Measurements from ENCODE around the gene AADAC.
"Not testable (repeated sequence)": the region's sequence is repeated elsewhere in the genome, so short reads cannot be mapped to it uniquely, and the experiment has no call there.

AADAC gene

DNA sequence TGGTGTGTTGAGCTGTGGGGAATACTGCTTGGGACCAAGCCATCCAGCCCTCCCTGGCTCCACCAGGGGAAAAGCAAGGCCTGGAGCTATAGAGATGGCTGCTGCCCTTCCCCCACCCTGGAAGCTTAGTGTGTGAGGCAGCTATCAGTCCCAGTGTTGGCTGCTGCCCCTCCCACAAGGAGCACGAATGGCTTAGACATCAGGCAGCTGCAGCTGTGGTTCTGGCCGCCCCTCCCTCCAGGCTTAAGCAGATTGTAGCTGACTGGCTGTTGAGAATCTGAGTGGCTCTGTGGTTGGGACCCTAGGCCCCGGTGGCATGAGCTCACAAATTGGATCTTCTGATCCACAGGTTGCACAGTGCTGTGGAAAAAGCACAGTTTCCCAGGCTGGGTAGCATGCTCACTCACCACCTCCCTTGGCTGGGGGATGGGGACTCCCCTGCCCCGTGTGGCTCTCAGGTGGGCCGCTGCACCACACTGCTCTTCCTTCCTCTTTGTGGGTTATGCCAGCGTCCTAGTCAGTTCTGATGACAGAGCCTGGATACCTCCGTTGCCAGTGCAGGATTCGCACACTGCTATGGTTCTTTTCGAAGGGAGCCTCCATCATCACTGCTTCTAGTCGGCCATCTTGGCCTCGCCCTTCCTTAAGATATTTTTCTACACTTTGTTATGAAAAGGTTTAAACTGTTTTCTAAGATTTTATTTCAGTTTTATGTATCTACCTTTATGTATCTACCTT lies 38.3 kb downstream of the AADAC start:
- no peak for DNase-seq (ENCODE audit: low read depth in 1 of 2, low spot score in 1 of 2)

DNA sequence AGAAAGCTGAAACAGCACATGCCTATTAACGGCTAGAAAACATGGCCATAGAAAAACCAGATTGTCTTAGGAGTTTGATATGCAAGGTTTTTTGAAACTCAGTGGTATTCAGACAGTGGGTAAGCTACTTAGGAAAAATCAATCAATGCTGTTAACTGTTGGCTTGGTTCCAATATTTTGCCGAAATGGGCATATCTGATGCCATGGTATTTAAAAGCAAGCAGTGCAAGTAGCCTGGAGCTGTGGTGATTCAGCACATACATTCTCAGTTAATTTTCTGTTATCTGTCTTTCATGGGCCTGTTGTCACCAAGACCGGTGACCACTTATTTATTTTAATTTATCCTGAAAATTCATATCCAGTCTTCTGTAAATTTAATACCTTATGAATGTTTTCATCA lies 42.2 kb downstream of the AADAC start:
- DNase-seq (ENCODE audit: low read depth in 1 of 2, low spot score in 1 of 2), result no peak

DNA sequence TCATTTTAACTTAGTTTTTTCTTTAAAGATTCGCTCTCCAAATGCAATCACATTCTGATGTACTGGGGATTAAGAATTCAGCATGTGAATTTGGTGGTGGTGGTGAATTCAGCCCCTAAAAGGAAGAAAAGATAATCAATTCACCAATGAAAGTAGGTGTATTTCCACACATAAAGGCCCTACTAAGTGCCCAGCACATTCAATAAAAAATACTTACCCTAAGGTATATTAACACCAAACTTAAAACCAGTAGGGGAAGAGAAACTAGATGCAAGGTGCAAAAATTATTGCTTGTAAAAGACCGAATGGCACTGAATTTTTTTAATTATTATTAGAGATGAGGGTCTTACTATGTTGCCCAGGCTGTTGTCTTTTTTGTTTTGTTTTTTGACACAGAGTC lies 42.7 kb downstream of the AADAC start:
- DNase-seq (ENCODE audit: low read depth in 1 of 2, low spot score in 1 of 2), result no peak

DNA sequence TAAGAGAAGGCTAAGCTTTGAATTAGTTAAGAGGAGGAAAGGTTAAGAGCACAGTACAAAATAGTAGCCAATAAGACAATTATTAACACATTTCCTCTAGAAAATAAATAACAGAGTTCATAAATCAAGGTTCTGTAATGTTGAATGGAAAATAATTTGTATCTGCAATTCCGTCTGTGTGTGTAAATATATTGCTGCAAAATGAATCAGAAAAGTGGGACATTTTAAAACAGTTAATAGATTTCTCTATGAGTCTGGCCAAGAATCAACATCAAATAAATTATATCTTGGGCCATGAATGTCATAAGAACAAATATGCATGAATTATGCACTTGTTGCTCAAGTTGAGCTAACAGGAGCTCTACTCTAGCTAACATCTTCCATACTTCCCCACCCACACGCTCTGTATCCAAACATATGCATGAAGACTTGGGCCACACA lies 45.3 kb downstream of the AADAC start:
- DNase-seq (ENCODE audit: low read depth in 1 of 2, low spot score in 1 of 2), result no peak

DNA sequence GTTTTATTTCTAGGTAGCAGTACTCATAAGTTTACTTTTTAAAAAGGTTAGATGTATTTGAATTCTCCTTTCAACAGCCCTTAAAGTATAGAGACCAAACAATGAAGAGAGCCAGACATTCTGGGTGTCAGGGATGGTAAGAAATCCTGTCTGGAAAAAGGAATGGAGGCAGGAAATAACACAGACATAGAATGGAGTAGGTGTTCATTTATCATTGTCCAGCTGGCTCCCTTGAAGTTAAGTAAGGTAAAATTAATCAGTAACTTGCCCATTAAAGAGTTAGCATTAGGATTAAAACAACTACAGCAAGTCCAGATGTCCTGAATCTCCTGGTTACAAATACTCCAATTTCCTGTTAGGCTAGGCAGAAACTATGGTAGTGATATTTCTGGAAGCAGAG lies 46.0 kb downstream of the AADAC start:
- DNase-seq (ENCODE audit: low read depth in 1 of 2, low spot score in 1 of 2), result no peak

DNA sequence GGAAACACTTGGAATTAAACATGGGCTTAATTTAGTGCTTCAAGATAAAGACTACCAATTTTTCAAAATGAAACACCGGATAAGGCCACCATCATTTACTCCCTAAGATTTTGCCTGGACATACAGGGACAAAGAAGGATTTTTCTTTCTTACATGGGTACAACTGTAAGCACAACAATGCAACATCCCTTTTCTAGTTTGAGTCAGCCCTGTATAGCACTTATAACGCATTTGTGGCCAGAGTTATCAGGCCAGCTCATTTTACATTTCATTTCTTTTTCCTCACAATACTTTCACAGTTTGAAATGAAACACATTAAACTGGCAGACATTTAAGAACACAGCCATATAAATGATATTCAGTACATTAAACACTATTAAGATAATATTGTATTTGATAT lies 49.7 kb downstream of the AADAC start:
- DNase-seq (ENCODE audit: low read depth in 1 of 2, low spot score in 1 of 2), result no peak

DNA sequence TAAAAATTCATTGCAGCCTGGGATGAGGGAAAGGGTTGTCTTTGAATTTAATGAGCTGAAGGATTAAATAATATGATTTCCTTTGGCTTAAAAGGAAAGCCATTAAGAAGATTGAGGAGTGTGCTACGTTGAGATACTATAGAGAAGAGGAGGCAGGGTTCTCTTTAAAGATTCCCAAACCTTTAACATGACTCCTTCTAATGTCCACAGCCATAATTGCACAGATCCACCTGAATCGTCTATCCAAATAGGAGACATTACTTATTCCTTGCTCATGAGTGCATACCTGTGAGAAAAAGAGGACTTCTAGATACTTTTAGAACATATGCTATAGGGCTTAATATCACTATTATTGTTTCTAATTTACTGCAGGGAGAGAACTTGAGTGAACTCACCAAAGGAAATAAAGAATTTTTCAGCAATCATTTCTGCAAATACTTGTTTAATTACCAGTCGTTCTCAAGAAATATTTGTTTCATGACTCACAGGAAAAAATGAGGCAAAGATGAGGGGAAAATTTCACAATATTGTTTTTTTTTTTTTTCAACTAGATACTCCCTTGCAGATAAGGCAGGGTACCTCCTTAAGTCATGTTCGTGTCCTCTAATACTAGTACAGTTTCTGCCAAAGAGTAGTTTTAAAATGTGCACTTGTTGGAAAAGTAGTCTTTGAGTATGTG lies 50.6 kb downstream of the AADAC start:
- DNase-seq (ENCODE audit: low read depth in 1 of 2, low spot score in 1 of 2), result no peak

DNA sequence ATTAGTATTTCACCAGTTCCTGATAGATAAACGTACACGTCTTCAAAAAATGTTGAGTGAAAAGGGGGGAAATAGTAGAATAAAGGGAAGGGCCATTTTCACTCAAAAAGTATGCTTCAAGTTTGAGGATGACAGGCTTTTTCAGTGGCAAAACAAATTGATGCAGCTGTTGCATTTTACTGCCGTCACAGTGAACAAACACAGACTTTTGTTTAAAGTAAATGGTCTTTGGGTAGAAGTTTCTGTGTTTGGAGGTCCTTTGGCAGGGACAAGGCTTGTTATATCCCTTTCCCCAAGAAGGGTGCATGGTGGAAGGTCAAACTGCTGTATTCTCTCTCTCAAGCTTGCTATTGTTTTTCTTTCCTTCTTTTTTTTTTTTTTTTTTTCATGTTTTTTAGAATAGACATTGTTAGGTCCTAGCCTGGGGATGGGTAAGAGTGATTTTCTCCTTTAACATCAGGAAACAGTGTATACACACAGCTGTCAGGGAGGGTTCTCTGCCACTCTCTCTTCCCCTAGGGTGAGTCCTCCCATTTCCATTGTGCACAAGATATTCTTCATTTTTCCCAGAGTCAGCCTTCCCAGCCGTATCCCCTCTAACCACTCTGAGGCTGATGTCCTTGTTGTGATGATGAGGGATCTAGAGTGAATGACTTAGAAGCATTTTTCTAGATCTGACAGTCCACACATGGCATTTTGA lies 52.9 kb downstream of the AADAC start:
- DNase-seq (ENCODE audit: low read depth in 1 of 2, low spot score in 1 of 2), result no peak

DNA sequence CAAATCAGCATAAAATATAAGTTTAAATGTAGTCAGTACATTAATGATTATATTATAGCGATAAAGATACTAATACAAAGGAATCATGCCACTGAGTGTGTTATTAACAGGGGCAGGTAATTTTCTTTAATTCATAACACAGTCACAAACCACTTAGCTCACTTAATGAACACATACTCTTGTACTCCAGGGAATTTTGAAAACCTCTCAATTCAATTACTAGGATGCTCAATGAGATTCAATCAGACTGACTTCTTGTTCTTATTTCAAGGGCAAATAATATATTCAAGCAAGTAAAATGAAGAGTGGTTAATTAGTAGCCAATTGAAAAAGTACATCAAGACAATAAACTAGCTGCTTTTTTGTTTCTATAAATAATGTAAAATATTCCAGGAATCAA lies 53.8 kb downstream of the AADAC start:
- no peak for DNase-seq (ENCODE audit: low read depth in 1 of 2, low spot score in 1 of 2)

DNA sequence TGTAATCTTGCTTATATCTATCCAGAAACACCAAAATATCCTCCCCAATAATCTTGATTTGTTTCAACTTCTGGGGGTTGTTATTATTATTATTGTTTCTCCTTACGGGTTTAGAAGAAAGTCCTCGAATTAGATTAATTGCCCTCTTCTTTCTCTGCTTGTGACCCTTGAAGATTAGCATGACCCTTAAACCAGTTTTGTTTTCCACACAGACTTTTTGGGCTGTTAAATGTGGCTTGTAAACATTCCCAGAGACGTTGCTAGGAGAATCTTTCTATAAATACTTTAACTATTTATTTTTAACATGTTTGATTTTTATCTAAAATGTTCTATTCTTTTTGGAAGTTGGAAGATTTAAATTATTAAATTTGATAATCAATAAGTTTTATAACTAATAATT lies 55.3 kb downstream of the AADAC start:
- no peak for DNase-seq (ENCODE audit: low read depth in 1 of 2, low spot score in 1 of 2)

DNA sequence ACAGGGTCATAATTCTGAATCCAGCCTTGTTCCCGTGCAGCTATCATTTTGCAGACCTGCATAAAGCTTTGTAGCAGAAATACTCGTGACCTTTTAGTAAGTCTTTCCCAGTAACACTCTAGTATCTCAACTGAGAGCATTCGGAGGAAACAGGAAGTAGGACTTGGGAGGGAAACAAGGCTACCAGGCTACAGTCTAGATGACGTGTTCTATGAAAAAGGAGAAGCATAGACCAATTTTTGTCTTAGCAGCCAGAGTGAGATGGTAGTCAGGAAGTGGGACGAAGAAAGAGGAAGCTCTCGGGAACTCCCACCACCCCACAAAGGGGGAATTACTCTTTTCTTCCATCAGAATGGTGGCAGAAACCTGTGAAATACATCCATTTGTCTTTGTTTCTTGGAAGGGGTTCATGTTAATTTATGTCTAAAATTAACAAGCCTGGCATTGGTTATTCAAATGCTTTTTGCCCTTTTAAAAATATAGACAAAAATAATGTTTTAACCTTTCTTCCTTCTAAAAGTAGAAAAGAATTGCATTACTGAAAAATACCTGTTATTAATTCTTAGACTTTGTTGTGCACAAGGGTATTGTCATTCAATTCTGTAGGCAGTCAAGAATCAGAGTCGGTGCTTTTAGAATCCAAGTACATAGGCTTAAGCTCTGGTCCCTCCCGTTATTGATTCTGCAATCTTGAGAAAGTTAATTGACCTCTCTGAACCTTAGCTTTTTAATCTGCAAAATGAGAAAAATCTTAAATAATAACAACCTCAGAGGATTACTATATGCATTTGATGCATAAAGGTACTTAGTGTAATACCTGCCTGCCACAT lies 57.9 kb downstream of the AADAC start:
- DNase-seq (ENCODE audit: low read depth in 1 of 2, low spot score in 1 of 2), result no peak

DNA sequence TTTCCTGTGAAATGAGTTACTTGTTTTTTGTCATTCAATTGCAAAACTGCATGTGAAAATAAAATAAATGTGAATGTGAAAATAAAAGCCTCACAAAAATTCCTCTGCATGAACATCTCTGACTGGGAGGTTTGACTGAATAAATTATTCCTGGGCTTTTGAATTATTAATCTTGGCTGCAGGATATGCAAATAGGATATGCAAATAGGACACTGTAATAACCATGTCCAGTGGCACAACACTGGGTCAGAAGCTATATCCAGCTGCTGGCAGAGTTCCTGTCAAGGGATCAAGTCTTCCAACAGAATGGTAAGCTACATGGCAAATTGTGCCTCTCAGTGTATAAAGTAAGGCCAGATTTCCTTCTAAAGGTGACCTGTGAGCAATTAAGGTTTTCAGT lies 59.5 kb downstream of the AADAC start, which contains the start of gene SUCNR1:
TSS of gene SUCNR1 (plus strand) at position 246 of the 400 bp plus-strand sequence. CDS start 6,250 bp downstream, outside the sequence.
- DNase-seq (ENCODE audit: low read depth in 1 of 2, low spot score in 1 of 2), result no peak

DNA sequence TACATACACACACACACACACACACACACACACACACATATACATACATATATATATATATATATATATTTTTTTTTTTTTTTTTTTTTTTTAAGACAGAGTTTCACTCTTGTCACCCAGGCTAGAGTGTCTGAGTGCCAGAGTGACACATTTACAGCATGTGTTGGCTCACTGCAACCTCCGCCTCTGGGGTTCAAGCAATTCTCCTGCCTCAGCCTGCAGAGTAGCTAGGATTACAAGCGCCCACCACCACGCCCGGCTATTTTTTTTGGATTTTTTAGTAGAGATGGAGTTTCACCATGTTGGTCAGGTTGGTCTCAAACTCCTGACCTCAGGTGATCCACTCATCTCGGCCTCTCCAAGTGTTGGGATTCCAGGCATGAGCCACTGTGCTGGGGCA lies 60.2 kb downstream of the AADAC start:
- not testable (repeated sequence) for DNase-seq (ENCODE audit: low read depth in 1 of 2, low spot score in 1 of 2)

DNA sequence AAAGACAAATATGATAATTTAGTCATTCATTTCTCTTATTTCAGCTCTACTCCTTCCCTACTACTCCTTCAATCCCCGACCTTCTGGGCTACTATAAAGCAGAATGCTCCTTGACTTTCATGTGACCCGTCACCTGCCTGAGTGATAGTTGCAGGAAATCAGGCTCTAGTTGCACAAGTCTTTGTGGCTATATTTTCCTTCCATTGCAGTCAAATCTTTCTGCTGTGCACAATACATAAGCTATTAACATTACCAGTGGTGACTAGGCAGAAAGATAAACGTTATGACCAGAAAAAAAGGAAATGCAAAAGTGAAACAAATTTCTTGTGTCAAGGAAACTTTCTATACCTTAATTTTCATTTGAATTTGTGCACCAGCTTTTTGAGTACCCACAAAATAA lies 61.8 kb downstream of the AADAC start:
- no peak for DNase-seq (ENCODE audit: low read depth in 1 of 2, low spot score in 1 of 2)

DNA sequence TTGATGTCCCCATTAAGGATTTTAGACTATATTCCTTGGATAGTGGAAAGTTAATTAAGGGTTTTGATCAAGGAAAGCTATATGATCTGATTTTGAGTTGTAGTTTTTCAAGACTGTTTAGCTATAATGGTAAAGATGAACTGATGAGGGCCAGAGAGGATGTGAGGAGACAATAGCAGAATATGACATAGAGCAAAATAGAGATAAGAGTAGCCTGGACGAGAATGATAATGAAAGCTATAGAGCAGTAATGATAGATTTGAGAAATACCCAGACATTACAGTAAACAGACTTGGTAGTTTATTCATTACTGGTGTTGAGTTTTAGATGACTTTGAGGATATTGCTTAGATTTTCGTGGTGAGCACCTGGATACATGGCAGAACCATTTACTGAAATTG lies 63.4 kb downstream of the AADAC start:
- DNase-seq (ENCODE audit: low read depth in 1 of 2, low spot score in 1 of 2), result no peak

Measured in activated CD4-positive, alpha-beta T cell treated with anti-CD3 and anti-CD28 coated beads, Interleukin-2, amount 50 U/mL, for 24 hours (primary cell).